Body of pancreas (tissue), 4 donors: ENCODE data around the gene FBXO31. TPM values are rescaled to one million over a fixed set of nuclear protein-coding genes. Genes with fewer than 3 reads are reported as not detected.

ENCODE experiments used
- ATAC-seq: fragments of 150-250 bp; one replicate; pipeline ENCODE4 v1.9.1; 2016
- DNase-seq, 4 donors: peaks; one replicate each; pipeline ENCODE4 v3.0.0-alpha.2; 2019
- H3K27ac ChIP-seq, 4 donors: fragments of 200-600 bp; sonication (generic); 1 replicate in 3 of 4; 2 replicates in 1 of 4; pipeline versions ENCODE4 v1.5.1 to v1.6.1; 2016 to 2019; ENCODE audit warnings: mild to moderate bottlenecking in 1 of 4, mixed read lengths in 1 of 4, moderate library complexity in 1 of 4
- H3K27me3 ChIP-seq, 2 donors: fragments of 200-600 bp; sonication (generic); one replicate each; pipeline ENCODE4 v1.6.0; 2016; ENCODE audit warnings: mild to moderate bottlenecking in 1 of 2
- H3K36me3 ChIP-seq, 2 donors: fragments of 200-600 bp; sonication (generic); replicated peaks in 1 of 2; 2 replicates each; pipeline ENCODE4 v1.5.1; 2016; ENCODE audit warnings: low read depth in 2 of 2; ENCODE audit not compliant: insufficient read depth in 1 of 2
- H3K4me1 ChIP-seq: fragments of 200-600 bp; sonication (generic); one replicate; pipeline ENCODE4 v1.6.0; 2016
- H3K4me3 ChIP-seq, 2 donors: fragments of 200-600 bp; sonication (generic); 1 replicate in 1 of 2; 2 replicates in 1 of 2; pipeline ENCODE4 v1.5.1; 2016 to 2019
- H3K9me3 ChIP-seq, 3 donors: fragments of 200-600 bp; sonication (generic); 1 replicate in 2 of 3; 2 replicates in 1 of 3; pipeline ENCODE4 v1.5.1; 2016
- POLR2A ChIP-seq, 3 donors: fragments of 450-650 bp; IDR thresholded peaks; one replicate each; pipeline ENCODE4 v1.6.1; 2016; ENCODE audit warnings: antibody characterized with exemption in 3 of 3, mild to moderate bottlenecking in 2 of 3
- WGBS, 2 donors: methylation state at CpG; one replicate each; pipeline ENCODE4 v1.1.5; 2017; 5-methylcytosine and 5-hydroxymethylcytosine counted together
- intact Hi-C: fragments of 100-400 bp; cut with DNase I; formaldehyde crosslinking; loops from one replicate; pipeline ENCODE4 v1.15.1; 2023
- total RNA-seq, 2 donors: library from RNA; depleted of rRNA; stranded (reverse); fragments of >200 nt; gene quantifications; one replicate each; pipeline ENCODE4 v1.1.0, GENCODE V29; 2016
- TF ChIP-seq, protein P1 (sequence below), 7 experiments: fragments of 450-650 bp in 4 of 7; fragments of 200-600 bp in 3 of 7; sonication (generic) in 3 of 7; IDR thresholded peaks; one replicate each; pipeline ENCODE4 v1.5.1; 2016 to 2019; ENCODE audit warnings: antibody characterized with exemption in 7 of 7

Gene FBXO31
- total RNA-seq, 2 donors from 2014 or later: 35.5 to 46.8 TPM

DNA sequence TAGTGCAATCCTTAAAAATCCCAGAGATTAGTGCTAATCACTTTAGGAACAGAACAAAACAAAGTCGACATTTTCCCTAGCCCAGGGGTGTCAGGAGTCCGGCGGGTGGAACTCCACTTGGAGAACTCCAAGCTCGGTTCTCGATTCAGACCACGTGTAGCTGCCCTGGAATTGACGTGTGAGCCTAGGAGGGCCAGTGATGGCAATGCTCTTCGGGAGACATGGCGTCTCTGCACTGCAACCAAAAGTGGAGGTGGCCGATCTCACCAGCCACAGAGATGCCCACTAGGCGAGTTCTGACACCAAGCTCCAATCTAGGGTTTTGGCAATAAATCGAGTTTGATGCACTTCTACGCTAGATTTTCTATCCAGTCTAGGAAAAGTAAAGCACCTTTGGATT lies 26.2 kb upstream of the FBXO31 start:
- no peaks in the 10 kb centered on the region for H3K4me1 ChIP-seq
- no peak overlapping the region for H3K4me3 ChIP-seq
- peaks cover 20 to 41% of the 10 kb centered on the region in 2 donors for H3K36me3 ChIP-seq
- DNase-seq (no peak), ATAC-seq (no peak)
- no peaks in the 10 kb centered on the region for H3K27me3 ChIP-seq
- intact Hi-C loops: no loop called here
- H3K9me3 ChIP-seq: no peaks in the 10 kb centered on the region
- no peak overlapping the region for H3K27ac ChIP-seq
- TF ChIP-seq, protein P1, sequence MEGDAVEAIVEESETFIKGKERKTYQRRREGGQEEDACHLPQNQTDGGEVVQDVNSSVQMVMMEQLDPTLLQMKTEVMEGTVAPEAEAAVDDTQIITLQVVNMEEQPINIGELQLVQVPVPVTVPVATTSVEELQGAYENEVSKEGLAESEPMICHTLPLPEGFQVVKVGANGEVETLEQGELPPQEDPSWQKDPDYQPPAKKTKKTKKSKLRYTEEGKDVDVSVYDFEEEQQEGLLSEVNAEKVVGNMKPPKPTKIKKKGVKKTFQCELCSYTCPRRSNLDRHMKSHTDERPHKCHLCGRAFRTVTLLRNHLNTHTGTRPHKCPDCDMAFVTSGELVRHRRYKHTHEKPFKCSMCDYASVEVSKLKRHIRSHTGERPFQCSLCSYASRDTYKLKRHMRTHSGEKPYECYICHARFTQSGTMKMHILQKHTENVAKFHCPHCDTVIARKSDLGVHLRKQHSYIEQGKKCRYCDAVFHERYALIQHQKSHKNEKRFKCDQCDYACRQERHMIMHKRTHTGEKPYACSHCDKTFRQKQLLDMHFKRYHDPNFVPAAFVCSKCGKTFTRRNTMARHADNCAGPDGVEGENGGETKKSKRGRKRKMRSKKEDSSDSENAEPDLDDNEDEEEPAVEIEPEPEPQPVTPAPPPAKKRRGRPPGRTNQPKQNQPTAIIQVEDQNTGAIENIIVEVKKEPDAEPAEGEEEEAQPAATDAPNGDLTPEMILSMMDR (IDR thresholded peaks at IDR 0.05): no peak
- no peak for TF ChIP-seq POLR2A (IDR thresholded peaks at IDR 0.05)
- WGBS, 2 donors: 89 to 91% methylated on average over 13 of the region's 13 CpGs

DNA sequence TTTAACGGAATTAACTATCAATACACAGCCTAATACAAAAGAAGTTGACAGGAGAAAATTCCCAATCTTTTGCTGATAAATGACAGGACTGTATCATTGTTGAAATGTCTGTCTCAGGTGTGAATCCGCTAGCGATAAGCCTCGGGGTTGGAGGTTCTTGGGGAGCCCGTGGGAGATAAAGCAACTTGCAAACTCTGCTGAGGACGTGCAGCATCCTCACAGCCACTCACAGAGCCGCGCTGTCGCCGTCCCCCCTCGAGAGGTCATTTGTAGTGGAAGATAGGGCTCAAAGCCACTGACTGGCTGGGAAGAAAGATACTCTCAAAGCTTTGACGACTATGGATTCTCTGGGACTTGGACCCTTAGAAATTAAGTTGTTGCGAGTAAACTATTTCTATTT lies 25.6 kb upstream of the FBXO31 start:
- Histone ChIP-seq H3K4me3 (no peak overlapping the region), H3K4me1 (no peaks in the 10 kb centered on the region), H3K36me3 (peaks cover 19 to 39% of the 10 kb centered on the region in 2 donors), H3K27me3 (no peaks in the 10 kb centered on the region), H3K9me3 (no peaks in the 10 kb centered on the region), H3K27ac (no peak overlapping the region)
- intact Hi-C loops: no loop called here
- TF ChIP-seq, protein P1 (IDR thresholded peaks at IDR 0.05): no peak
- TF ChIP-seq POLR2A (IDR thresholded peaks at IDR 0.05): no peak
- ATAC-seq (no peak), DNase-seq (no peak)
- WGBS, 2 donors: 84 to 87% methylated on average over 13 of the region's 13 CpGs

DNA sequence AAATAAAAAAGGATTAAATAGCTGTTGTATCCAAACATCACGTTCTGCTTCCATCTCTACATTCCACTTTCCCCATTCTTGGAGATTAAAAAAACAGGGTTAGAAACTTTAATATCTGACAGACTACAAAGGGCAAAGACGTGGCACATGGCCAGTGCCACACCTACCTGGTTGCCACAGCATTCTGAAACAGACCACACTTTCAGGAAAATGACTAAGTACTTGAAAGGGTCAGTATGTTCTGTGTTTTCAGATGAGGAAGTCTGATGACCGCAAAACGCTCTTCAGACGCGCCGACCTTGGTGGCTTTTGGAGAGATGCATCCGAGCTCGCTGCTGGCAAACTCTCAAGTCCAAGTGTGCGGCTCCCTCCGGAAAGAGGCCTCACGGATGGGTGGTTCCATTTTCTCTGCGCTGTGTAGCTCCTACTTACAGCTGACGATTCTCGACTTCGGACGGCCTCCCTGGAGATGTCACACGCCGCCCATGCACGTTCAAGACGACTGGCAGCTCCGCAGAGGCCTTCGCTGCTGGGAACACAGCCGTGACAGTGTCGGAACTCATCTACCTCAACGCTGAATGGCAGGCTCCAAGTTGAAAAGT lies 24.0 kb upstream of the FBXO31 start:
- intact Hi-C loops: no loop called here

DNA sequence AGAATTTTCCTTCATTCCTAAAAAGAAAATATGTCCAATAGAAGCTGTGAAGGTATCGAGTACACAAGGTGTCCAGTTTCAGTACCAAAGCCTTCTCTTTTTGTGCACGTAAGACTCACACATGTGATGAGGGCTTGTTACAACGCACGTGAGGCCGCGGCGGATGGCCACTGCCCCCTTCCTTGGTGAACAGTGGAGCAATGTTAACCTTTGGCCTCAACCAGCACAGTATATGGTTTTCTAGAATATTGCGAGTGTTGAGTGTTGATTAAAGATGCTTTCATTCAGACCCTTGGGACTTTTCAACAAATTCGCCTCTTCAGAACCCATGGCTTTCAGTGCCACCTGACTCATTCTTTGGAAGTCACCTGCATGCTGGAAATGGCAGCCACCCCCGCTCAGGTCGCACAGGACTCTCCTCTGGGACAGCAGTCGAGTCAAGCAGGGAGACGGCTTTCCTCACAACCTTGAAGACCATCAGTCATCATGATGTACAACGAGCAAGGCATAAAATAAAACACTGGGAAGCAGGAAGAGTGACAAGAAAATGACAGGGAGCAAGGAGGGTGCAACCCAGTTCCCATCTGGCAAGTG lies 23.0 kb upstream of the FBXO31 start:
- 91 to 93% methylated on average over 14 of the region's 14 CpGs for WGBS, 2 donors
- DNase-seq (no peak), ATAC-seq (no peak)
- no peaks in the 10 kb centered on the region for H3K27me3 ChIP-seq
- intact Hi-C loops: no loop called here
- no peaks in the 10 kb centered on the region for H3K9me3 ChIP-seq
- no peaks in the 10 kb centered on the region for H3K4me1 ChIP-seq
- peaks cover 7 to 27% of the 10 kb centered on the region in 2 donors for H3K36me3 ChIP-seq
- H3K27ac ChIP-seq: no peak overlapping the region
- TF ChIP-seq, protein P1 (IDR thresholded peaks at IDR 0.05): no peak
- no peak for TF ChIP-seq POLR2A (IDR thresholded peaks at IDR 0.05)
- no peak overlapping the region for H3K4me3 ChIP-seq

More for the DNA sequence above, 24.0 kb upstream of the FBXO31 start:
- H3K27ac ChIP-seq: peak overlapping the region in 1 of 4 donors; percentile 15
- 82 to 88% methylated on average over 26 of the region's 26 CpGs for WGBS, 2 donors
- H3K4me3 ChIP-seq: no peak overlapping the region
- H3K27me3 ChIP-seq: no peaks in the 10 kb centered on the region
- peaks cover 14 to 37% of the 10 kb centered on the region in 2 donors for H3K36me3 ChIP-seq
- no peaks in the 10 kb centered on the region for H3K4me1 ChIP-seq
- TF ChIP-seq, protein P1 (IDR thresholded peaks at IDR 0.05): no peak
- no peak for TF ChIP-seq POLR2A (IDR thresholded peaks at IDR 0.05)
- ATAC-seq: peak; percentile 34
- H3K9me3 ChIP-seq: no peaks in the 10 kb centered on the region
- DNase-seq: peak in 3 of 4 donors; percentile 33 to 53 (median 37)
